ENCODE results near the gene GLRA3.
"Not testable (repeated sequence)": the region's sequence is repeated elsewhere in the genome, so short reads cannot be mapped to it uniquely, and the experiment has no call there.

GLRA3 gene

DNA sequence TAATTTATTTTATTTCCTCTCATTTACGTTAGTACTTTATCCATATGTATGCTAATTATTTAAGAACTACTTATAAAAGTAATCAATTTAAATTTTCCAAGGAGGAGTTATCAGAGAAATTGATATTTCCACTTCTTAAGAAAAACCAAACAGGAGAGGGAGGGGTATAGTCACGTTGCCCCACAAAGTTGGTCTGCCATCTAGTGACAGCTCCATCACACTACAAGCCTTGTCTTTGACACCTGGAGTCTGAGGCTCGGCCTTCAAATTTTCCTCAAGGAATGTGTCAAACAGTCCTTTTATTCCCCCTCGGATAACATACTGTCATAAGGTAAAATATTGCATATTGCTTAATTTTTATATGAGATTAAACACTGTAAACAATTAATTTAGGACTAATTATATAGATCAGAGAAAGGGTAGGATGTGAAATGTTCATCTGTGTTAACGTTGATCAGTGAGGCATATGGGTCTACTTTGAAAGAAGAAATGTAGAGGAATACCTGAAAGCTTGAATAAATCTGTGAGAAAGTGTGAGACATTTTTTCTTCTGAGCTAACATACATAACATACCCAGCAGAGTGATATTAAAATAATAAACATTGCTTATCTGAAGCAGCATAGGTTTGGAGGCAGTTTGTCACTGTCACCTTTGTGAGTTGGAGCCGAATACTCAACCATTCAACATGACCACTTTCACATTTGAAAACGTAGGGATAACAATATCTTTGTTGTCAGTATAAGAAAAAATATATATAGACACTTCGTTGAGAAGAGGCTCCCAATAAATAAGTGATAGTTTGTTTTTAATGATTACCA, 114.4 kb downstream of the GLRA3 start:
- no peak for DNase-seq (ENCODE audit: low spot score)

DNA sequence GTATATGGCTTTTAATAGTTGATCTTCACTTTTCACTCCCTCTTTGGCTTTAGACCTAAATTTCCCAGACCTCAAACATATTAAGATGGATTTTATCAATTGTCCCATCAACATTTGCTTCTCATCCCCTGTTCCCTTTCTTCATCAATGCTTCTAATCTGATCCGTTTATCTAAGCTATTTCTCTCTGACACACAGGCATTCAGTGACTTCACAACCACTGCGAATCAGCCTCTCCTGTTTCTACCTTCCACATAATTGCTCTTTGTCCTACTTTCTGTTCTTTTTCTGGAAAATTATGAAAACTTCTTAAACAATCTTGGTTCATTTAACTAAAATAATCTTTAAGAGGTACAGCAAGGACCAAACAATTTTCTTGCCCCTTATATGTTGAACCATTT, 115.2 kb downstream of the GLRA3 start:
- no peak for DNase-seq (ENCODE audit: low spot score)

- no peak for DNase-seq (ENCODE audit: low spot score)
Observed at GRCh38 chr4:174713181-174713580, 115.9 kb downstream of the GLRA3 start.

DNA sequence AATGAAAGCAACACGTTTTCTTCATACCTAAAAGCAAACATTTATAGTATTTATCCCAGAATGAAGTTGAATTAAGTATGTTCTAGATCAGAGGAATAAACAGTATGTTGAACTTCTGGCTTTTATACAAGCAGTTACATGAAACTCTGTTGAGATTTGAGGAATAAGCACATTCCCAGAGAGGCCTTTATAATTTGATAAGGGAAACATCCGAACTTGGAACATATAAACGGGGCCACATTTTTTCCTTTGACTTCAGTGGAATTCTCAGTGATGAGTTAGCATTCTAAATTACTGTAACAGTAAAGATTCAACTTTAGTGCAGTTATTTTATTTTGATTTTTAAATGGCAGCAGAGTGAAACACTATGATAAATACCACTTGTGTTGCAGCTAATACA, 119.5 kb downstream of the GLRA3 start:
- DNase-seq (ENCODE audit: low spot score) = no peak

- DNase-seq (ENCODE audit: low spot score) = no peak
Observed at GRCh38 chr4:174708381-174708780, 120.7 kb downstream of the GLRA3 start.

GRCh38 chr4:174707902-174708301, 121.1 kb downstream of the GLRA3 start:
- DNase-seq (ENCODE audit: low spot score) = no peak

GRCh38 chr4:174707051-174707676, 121.9 kb downstream of the GLRA3 start:
- DNase-seq (ENCODE audit: low spot score) = no peak

GRCh38 chr4:174702979-174703478, 126.0 kb downstream of the GLRA3 start:
- DNase-seq (ENCODE audit: low spot score) = no peak

- no peak for DNase-seq (ENCODE audit: low spot score)
Observed at GRCh38 chr4:174699654-174700053, 129.4 kb downstream of the GLRA3 start.

DNA sequence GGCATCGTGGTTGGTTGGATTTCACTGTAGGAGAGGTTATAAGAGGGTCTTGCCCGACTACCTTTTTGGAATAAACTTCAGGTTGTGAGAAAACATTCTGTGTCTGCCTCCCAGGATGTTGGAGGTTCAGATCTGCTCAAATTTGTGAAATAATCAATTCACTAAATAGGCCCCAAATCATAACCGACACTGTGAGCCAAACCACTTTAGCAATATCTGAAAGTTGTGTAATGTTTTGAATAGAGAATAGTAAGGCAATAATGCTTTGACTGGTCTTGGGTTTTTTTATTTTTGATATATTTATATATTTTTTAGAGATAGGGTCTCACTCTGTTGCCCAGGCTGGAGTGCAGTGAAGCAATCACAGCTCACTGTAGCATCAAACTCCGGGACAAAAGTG, 131.2 kb downstream of the GLRA3 start:
- DNase-seq (ENCODE audit: low spot score) = no peak

GRCh38 chr4:174697202-174697601, 131.8 kb downstream of the GLRA3 start:
- DNase-seq (ENCODE audit: low spot score) = no peak

DNA sequence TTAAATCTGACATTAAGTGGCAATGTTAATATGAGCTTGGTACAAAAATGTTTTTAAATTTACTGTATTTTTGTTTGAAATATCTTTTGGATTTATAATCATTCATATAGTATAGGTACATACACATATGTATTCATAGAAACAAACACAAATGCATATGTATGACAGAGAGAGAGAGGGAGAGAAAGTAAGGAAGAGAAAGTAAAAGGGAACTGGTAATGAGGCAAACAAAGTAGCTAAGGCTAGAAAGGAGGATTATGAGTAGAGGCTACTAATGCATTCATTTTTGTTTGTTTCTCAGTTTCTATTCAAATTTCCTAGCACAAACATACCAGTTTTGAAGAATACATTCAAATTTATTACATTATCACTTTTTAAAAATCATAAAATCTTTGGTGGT, 132.4 kb downstream of the GLRA3 start:
- no peak for DNase-seq (ENCODE audit: low spot score)

- DNase-seq (ENCODE audit: low spot score) = not testable (repeated sequence)
Observed at GRCh38 chr4:174691876-174692275, 137.2 kb downstream of the GLRA3 start.

DNA sequence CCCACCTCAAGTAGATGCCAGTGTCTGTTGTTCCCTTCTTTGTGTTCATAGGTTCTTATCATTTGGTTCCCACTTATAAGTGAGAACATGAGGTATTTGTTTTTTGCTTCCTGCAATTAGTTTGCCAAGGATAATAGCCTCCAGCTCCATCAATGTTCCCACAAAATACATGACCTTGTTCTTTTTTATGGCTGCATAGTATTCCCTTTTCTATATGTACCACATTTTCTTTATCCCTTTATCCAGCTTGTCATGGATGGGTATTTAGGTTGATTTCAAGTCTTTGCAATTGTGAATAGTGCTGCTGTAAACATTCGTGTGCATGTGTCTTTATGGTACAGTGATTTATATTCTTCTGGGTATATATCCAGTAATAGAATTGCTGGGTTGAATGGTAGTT, 138.4 kb downstream of the GLRA3 start:
- DNase-seq (ENCODE audit: low spot score) = no peak

GRCh38 chr4:174689618-174690017, 139.4 kb downstream of the GLRA3 start:
- no peak for DNase-seq (ENCODE audit: low spot score)

DNA sequence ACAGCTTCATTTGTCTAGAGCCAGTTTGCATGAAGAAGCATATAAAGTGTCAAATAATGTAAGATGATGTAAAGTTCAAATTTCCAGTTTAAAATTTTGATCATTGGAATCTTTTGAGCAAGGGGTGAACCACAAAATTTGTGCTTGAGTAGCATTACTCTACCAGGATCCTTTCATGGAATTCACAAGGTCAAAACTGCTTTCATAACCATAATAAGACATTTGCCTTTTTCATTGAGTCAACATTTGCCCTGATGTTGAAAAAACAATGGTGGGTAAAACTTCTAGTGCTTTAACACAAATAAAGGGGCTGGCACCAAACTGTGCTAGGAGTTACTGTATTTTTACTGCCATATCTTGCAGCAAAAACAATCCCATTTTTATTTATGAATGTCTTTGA, 142.2 kb downstream of the GLRA3 start:
- DNase-seq (ENCODE audit: low spot score) = no peak

- no peak for DNase-seq (ENCODE audit: low spot score)
Observed at GRCh38 chr4:174681723-174682300, 147.2 kb downstream of the GLRA3 start.

GRCh38 chr4:174674305-174674840, 154.7 kb downstream of the GLRA3 start:
- DNase-seq (ENCODE audit: low spot score) = no peak

DNA sequence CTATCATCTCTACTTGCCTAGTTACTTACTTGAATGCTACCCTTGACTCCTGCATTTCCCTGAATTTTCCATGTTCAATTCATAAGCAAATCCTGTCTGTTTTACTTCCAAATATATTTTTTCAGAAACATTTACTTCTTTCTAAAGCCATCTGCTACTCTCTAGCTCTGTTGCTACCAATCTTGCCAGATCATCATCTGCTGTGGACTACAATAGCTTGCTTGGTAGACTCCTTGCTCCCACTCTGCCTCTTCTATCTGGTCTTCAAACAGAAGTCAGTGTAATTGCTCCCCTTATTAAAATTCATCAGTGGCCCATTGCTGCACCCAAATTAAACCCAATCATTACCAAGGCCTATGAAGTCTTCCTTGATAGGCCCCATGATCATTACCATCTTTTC, 155.2 kb downstream of the GLRA3 start:
- no peak for DNase-seq (ENCODE audit: low spot score)

GRCh38 chr4:174672276-174672675, 156.8 kb downstream of the GLRA3 start:
- DNase-seq (ENCODE audit: low spot score) = no peak

- no peak for DNase-seq (ENCODE audit: low spot score)
Observed at GRCh38 chr4:174669270-174669669, 159.8 kb downstream of the GLRA3 start.

- no peak for DNase-seq (ENCODE audit: low spot score)
Observed at GRCh38 chr4:174665799-174666198, 163.2 kb downstream of the GLRA3 start.

DNA sequence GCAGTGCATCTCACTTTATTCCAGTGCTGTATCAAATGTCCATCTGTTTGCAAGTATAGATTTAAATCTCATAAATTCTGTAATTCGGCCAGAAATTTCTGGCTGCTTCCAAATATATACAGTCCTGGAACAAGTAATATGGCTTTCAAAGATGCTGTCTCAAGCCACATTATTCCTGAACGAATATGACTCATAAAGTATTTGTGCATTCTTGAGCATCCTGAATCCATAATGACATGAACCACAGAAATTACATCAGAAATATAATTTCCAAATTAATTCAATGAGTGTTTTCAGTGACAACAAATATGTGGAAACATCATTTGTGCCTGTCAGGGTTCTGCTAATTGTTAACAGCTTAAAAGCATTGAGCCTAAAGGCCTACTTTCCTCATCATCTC, 165.8 kb downstream of the GLRA3 start:
- no peak for DNase-seq (ENCODE audit: low spot score)
